Transverse colon (tissue), 4 donors: ENCODE results near the gene CCNF.
"Not testable (repeated sequence)": the region's sequence is repeated elsewhere in the genome, so short reads cannot be mapped to it uniquely, and the experiment has no call there.

ENCODE experiments used
- EP300 ChIP-seq: sonication (generic); formaldehyde crosslinking; IDR thresholded peaks from one replicate; pipeline ENCODE4 v1.6.1; 2017; ENCODE audit warnings: antibody characterized with exemption, low read depth
- POLR2A ChIP-seq: fragments of 450-650 bp; IDR thresholded peaks from one replicate; pipeline ENCODE4 v1.6.1; 2016; ENCODE audit warnings: antibody characterized with exemption, mild to moderate bottlenecking, moderate library complexity
- POLR2AphosphoS5 ChIP-seq, 3 donors: sonication (generic); formaldehyde crosslinking; IDR thresholded peaks; one replicate each; pipeline ENCODE4 v1.6.1; 2016; ENCODE audit warnings: antibody characterized with exemption in 3 of 3
- TF ChIP-seq, protein P1 (sequence below), 5 experiments: fragments of 200-600 bp in 3 of 5; fragments of 450-650 bp in 2 of 5; sonication (generic) in 3 of 5; IDR thresholded peaks; 1 replicate in 2 of 5; 2 replicates in 3 of 5; pipeline ENCODE4 v1.5.1; 2016 to 2017; ENCODE audit warnings: antibody characterized with exemption in 5 of 5, inconsistent platforms in 3 of 5, mild to moderate bottlenecking in 2 of 5, moderate library complexity in 1 of 5

DNA sequence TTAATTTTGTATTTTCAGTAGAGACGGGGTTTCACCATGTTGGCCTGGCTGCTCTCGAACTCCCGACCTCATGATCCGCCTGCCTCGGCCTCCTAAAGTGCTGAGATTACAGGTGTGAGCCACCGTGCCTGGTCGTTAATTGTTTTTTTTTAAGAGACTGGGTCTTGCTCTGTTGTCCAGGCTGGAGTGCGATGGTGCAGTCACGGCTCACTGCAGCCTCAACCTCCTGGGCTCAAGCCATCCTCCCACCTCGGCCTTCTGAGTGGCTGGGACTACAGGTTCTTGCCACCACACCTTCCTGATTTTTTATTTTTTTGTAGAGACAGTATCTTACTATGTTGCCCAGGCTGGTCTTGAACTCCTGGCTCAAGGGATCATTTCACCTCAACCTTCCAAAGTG is 50.7 kb downstream of the CCNF start:
- TF ChIP-seq EP300; POLR2AphosphoS5 (IDR thresholded peaks at IDR 0.05); POLR2A: not testable (repeated sequence)
- TF ChIP-seq, protein P1, sequence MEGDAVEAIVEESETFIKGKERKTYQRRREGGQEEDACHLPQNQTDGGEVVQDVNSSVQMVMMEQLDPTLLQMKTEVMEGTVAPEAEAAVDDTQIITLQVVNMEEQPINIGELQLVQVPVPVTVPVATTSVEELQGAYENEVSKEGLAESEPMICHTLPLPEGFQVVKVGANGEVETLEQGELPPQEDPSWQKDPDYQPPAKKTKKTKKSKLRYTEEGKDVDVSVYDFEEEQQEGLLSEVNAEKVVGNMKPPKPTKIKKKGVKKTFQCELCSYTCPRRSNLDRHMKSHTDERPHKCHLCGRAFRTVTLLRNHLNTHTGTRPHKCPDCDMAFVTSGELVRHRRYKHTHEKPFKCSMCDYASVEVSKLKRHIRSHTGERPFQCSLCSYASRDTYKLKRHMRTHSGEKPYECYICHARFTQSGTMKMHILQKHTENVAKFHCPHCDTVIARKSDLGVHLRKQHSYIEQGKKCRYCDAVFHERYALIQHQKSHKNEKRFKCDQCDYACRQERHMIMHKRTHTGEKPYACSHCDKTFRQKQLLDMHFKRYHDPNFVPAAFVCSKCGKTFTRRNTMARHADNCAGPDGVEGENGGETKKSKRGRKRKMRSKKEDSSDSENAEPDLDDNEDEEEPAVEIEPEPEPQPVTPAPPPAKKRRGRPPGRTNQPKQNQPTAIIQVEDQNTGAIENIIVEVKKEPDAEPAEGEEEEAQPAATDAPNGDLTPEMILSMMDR (IDR thresholded peaks at IDR 0.05) = not testable (repeated sequence)
